H1 (cell line): ENCODE data around the gene STIM1.

Experiments
- CTCF ChIP-seq, 3 experiments: IDR thresholded peaks; 1 replicate in 2 of 3; 2 replicates in 1 of 3; pipeline versions ENCODE4 v1.5.1 to v1.6.1; 2011; ENCODE audit warnings: low read length in 3 of 3, mild to moderate bottlenecking in 3 of 3, inconsistent platforms in 2 of 3, low read depth in 1 of 3, moderate library complexity in 1 of 3; ENCODE audit not compliant: insufficient read depth in 1 of 3; ENCODE audit errors: control extremely low read depth in 1 of 3
- JUND ChIP-seq: IDR thresholded peaks from 2 replicates; pipeline ENCODE4 v1.6.1; 2011; ENCODE audit warnings: mild to moderate bottlenecking, improper control_type of control experiment, low read length
- PHF8 ChIP-seq: fragments of 200-600 bp; sonication (generic); conservative IDR thresholded peaks from 2 replicates; pipeline ENCODE4 v1.7.1; 2012; ENCODE audit warnings: low read depth, mild to moderate bottlenecking, inconsistent platforms, low read length, moderate library complexity
- POLR2A ChIP-seq, 2 experiments: IDR thresholded peaks; 1 replicate in 1 of 2; 2 replicates in 1 of 2; pipeline ENCODE4 v1.6.1; 2011; ENCODE audit warnings: low read depth in 2 of 2, low read length in 2 of 2, mild to moderate bottlenecking in 2 of 2; ENCODE audit errors: control extremely low read depth in 1 of 2
- POLR2AphosphoS5 ChIP-seq: IDR thresholded peaks from 2 replicates; pipeline ENCODE4 v1.6.1; 2011; ENCODE audit warnings: low read depth, low read length
- SP2 ChIP-seq: IDR thresholded peaks from 2 replicates; pipeline ENCODE4 v1.6.1; 2012; ENCODE audit warnings: mild to moderate bottlenecking, low read length, inconsistent platforms
- SRF ChIP-seq: IDR thresholded peaks from 2 replicates; pipeline ENCODE4 v1.6.1; 2011; ENCODE audit warnings: mild to moderate bottlenecking, low read depth, low read length, moderate library complexity

GRCh38 chr11:3865388-3866193, 10.1 kb downstream of the STIM1 start:
- TF ChIP-seq JUND, result no peak
- TF ChIP-seq CTCF (IDR thresholded peaks at IDR 0.05; ENCODE audit: control extremely low read depth in 1 of 3, insufficient read depth in 1 of 3, low read depth in 1 of 3, low read length in 3 of 3), result no peak
- no peak for TF ChIP-seq POLR2AphosphoS5
- no peak for TF ChIP-seq POLR2A (IDR thresholded peaks at IDR 0.05; ENCODE audit: control extremely low read depth in 1 of 2, low read depth in 2 of 2, low read length in 2 of 2)
- no peak for TF ChIP-seq SRF
- TF ChIP-seq SP2, result no peak
- TF ChIP-seq PHF8, result no peak
